ENCODE results near the gene SASH1.
A peak's percentile ranks its signal among the peaks of the same experiment; 100 is the strongest.
"Not testable (repeated sequence)": the region's sequence is repeated elsewhere in the genome, so short reads cannot be mapped to it uniquely, and the experiment has no call there.

Gene SASH1

DNA sequence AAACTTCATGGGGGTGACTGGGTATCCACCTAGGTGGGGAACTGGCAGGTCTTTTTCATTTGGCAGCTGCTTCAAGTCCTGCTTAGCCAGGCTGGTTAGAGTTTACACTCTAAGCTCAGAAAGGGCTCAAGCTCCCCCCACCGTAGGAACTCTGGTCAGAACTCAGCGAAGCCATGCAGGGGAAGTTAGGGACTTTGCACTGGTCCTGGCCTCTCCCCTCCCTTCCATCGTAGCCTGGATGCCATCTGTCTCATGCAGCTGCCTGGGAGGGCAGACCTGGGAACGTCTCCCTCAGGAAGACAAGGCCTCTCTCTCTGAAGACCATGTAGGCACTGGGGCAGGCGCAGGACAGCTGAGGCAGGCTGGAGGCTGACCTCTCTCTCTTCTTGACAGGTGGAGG lies 220.4 kb downstream of the SASH1 start:
- no peak for DNase-seq

GRCh38 chr6:148564494-148565035 lies 221.9 kb downstream of the SASH1 start:
- DNase-seq = no peak

- DNase-seq = no peak
These were observed 222.8 kb downstream of the SASH1 start for GRCh38 chr6:148565321-148565926.

- peak; percentile 60 for DNase-seq
These were observed 223.5 kb downstream of the SASH1 start for GRCh38 chr6:148565930-148566663.

DNA sequence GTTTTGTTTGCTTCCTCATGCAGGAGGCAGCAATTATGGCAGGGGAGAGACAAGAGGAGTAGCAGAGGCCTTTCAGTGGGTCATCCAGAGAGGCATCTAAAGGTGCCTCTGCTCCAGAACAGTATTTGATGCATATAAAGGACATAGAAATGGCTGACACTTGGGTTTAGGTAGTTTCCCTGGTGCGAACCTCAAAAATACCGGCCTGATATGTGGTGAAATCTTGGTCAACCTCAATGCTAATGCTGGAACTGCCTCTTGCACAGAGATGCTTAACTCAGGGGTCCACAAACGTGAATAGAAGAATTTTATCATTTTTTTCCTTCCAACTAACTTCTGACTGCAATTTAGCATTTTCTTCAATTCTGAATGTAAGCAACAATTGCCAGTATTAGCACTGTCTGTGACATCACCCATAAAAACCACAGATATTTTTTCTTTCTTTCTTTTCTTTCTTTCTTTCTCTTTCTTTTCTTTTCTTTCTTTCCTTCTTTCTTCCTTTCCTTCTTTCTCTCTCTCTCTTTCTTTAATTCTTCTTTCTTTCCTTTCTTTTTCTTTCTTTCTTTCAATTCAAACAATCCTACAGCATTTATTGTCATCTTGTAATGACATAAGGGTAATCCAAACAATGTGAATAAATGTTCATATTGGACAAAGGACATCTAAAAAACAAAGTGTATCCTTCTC lies 224.2 kb downstream of the SASH1 start:
- DNase-seq = peak; percentile 14

GRCh38 chr6:148570456-148570855 lies 227.8 kb downstream of the SASH1 start:
- DNase-seq = peak; percentile 15

DNA sequence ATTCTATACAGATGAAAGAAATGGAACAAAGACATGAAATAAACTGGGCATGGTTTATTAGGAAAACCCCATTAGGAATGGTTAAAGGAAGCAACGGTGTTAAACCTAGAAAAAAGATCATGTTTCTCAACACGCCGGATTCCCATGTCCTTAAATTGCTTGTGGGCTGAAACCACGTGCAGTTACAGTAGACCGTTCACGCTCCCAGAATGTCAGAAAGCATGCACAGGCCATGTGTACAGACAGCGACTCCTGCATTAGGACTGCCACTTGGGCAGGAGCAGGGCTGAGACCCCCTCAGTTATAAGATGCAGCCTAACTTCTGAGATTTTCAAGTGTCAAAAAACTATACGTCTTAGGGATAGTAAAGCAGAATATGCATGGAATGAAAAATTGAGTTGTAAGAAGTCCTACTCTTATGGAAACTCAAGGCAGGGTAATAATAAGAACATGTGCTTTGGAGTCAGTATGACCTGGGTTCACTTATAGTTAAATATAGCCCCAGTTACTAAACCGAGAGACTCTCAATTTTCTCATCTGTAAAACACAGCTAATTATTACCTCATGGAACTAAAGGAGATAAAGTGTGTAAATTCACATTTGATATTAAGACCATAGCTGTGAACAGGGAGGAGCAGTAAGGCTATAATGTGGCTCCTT lies 230.2 kb downstream of the SASH1 start:
- DNase-seq = no peak

DNA sequence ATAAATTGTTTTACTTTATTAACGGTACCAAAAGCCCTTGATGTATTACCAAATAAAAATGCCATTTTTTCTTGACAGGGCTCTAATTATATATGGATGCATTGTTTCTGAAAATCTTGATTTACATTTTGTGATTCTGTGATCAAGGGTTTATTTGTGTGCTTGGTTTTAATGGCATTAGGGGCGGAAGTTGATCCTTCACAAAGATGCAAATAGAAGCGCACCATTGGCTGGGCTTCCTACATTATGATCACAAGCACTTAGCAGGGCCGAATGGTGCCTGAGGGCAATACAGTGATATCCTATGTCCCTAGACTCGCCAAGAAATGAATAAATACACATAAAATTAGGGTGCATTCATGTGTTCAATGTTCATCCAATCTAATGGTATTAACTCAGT lies 231.3 kb downstream of the SASH1 start:
- DNase-seq = no peak

- peak; percentile 87 for DNase-seq
These were observed 235.2 kb downstream of the SASH1 start for GRCh38 chr6:148577687-148578488.

DNA sequence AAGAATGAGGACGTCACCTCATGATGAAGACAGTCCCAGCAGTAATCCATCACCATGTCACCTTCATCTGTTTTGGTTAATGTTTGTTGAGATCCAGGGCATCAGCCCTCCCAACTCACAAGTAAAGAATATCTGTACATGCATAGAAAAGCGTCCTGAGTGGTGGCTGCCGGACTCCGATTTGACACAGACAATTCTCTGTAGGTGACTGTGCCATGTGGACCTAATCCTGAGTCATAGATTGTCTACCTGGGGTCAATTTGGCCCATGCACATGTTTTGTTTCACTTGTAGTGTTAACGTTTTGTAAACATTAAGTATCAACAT lies 235.8 kb downstream of the SASH1 start:
- no peak for DNase-seq

DNA sequence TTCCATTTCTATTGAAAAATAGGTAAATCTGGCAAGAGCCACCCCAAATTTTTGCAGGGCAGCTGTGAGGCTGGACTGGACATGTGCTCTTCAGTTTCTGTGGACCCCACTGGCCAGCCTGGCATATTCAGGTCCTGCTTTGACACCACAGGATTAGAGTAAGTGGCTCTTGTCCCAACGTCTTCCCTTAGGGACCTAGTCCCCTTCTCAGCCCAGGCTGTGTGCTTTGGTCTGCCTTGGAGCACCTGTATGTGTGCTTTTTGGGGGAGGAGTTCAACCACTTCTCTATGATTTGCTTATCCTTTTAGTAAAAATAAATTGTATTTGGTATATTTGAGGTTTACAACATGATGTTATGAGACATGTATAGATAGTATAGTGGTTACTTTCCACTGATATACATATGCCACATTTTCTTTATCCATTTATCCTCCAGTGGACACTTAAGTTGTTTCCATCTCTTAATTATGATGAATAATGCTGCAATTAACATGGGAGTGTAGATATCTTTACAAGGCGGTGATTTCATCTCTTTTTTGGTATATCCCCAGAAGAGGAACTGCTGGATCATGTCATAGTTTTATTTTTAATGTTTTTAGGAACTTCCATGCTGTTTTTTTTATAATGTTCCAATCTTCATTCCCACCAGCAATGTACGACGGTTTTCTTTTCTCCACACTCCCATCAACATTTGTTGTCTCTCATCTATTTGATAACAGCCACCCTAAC lies 236.4 kb downstream of the SASH1 start:
- DNase-seq = no peak

DNA sequence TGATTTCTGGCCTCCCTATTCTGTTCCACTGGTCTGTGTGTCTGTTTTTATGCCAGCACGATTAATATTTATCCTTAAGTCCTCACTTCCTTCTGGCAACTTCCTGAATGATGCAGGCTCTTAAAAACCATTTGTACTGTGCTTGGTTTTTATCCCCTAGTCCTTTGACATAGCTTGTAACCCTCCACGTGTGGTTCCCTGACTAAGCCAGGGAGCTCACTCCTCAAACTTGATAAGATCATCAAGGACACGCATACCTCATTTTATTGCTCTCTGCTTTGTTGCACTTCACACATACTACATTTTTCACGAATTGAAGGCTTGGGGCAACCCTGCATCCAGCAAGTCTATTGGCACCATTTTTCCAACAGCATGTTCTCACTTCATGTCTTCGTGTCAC lies 237.8 kb downstream of the SASH1 start:
- DNase-seq = no peak

GRCh38 chr6:148583631-148584030 lies 241.0 kb downstream of the SASH1 start:
- no peak for DNase-seq

- not testable (repeated sequence) for DNase-seq
These were observed 243.0 kb downstream of the SASH1 start for GRCh38 chr6:148585641-148586040.

DNA sequence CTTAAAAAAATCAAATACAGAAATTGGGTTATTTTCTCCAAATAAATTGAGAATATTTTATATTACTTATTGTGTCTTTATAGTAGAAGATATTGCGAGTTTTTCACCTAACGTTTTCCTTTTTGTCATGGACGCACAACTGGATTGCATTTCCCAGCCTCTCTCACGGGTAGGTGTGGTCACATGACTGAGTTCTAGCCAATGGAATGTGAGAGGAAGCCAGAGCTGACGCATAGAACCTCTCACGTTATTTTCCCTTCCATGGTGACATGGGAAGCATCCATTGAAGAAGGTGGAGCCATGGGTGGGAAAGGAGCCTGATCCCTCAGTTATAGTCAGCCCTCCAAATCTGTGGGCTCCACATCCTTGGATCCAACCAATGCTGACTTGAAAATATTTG lies 248.2 kb downstream of the SASH1 start:
- no peak for DNase-seq

DNA sequence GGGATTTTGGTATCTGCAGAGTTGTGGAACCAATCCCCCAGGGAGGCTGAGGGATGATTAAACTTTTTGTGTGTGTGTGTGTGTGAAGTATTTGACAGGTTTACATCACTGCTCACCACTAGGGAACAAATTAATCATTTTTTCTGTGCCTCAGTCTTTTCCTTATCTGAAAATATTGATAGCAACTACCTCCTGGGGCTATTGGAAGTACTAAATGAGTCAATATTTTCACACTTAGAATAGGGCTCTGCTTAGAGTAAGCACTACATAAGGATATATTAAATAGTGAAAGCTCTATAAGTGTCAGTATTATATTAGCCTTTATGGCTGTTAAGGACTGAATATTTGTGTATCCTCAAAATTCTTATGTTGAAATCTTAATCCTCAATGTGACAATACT lies 249.0 kb downstream of the SASH1 start:
- no peak for DNase-seq

DNA sequence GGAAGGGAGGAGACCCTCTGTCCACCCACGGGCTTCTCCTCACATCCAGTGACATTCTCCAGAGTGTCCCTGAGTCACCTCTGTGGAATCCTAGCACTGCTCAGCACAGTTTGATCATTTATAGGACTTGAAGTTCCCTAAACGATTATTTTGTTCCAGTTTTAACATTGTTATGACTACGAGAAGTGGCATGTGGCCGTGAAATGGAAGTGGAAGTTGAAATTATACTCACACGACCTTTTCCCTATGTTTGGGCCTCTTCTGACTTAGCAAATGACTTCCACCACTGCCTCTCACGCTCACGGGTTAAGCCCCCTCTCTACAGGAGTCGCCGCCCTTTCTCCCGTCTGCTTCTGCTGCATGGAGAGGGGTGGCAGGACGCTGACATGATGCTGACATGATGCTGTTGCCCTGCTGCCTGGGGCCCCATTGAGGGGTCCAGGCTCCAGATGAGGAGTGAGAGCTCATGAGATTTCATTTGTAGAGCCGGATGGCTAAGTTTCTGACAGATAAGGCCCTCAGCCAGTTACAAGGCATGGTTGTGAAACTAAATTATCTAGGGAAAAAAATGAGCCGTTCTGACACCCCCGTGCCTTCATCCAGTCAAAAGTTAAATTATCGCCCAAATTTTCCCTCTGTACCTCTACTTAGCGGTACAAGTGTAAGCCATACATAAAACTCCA lies 250.6 kb downstream of the SASH1 start:
- no peak for DNase-seq

GRCh38 chr6:148593813-148594170 lies 251.2 kb downstream of the SASH1 start:
- no peak for DNase-seq

DNA sequence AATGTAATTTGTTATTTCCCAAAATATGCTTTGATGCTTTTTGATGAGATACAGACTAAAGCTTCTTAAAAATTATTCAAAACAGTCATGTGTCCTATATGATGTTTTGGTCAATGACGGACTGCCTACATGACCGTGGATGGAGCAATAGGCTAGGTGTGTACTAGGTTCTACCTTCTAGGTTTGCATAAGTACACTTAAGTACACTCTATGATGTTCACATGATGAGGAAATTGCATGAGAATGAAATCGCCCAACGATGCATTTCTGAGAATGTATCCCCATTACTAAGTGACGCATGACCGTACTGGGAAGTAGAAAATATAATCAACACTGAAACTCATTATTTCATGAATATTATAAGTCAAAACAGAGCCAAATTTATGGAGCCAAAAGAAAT lies 252.9 kb downstream of the SASH1 start:
- DNase-seq = no peak

DNA sequence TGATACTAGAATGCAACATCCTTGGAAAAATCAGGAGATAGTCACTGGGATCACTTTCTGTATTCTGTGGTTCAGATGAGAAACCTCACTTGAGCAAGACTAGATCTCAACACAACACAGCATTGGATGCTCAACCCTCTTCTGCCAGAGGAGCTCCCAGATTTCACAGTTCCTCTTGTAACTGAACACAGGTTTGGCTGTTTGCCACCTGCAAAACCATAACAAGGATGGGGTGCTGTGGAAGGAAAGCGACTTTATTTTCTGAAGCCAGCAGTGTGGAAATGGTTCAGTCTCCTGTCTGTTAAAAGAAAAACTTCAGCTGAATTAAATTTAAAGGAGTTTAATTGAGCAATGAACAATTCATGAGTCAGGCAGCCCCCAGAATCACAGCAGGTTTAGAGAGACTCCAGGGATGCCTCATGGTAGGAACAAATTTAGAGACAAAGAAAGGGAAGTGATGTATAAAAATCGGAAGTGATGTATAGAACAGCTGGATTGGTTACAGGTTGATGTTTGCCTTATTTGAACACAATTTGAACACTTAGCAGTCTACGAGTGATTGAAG lies 254.3 kb downstream of the SASH1 start:
- DNase-seq = peak; percentile 6

DNA sequence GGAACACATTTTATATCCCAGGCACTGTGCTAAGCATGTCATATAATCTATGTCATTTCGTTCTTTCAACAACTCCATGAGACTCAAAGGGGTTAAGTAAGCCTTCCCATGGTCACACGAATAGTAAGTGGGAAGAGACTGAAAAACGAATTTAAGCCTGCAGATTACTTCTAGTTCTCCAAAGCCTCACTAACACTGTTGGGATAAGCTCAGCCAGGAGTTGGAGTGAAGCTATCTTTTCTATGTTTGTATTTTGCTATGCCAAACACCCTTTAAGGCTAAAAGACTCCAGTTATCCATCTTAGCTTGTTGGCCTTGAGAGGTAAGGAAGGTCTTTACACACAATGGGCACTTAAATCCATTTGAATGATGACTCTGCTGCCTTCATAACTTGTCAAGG lies 256.1 kb downstream of the SASH1 start:
- DNase-seq = no peak
